Stimulated activated CD4-positive, alpha-beta T cell treated with anti-CD3 and anti-CD28 coated beads, Interleukin-4, amount 100 ng/mL, for 4 hours (primary cell): Measurements from ENCODE around the gene SNAPIN.

Source experiments
- DNase-seq, 2 experiments: peaks; one replicate each; pipeline ENCODE4 v3.0.0-alpha.2; 2020

The SNAPIN gene

DNA sequence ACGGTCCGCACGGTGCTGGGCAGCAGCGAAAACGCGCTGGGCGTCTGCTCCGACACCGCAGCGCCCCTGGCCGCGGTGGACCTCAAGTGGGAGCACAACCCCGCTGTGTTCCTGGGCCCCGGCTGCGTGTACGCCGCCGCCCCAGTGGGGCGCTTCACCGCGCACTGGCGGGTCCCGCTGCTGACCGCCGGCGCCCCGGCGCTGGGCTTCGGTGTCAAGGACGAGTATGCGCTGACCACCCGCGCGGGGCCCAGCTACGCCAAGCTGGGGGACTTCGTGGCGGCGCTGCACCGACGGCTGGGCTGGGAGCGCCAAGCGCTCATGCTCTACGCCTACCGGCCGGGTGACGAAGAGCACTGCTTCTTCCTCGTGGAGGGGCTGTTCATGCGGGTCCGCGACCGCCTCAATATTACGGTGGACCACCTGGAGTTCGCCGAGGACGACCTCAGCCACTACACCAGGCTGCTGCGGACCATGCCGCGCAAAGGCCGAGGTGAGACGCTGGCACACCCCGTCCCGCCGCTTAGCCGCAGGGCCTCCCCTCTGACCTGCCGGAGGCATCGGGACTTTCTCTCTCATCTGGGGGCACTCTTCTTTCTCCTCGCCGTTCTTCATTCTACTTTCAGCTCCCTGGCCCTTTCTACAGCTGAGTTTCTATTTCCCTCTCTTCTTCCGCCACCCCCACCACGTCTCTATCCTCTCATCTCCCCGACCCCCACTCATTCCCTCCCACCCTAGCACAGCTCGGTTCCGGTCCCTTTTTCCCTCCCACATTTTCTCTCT is 21.0 kb downstream of the SNAPIN start:
- DNase-seq = peak; percentile 30 to 34

DNA sequence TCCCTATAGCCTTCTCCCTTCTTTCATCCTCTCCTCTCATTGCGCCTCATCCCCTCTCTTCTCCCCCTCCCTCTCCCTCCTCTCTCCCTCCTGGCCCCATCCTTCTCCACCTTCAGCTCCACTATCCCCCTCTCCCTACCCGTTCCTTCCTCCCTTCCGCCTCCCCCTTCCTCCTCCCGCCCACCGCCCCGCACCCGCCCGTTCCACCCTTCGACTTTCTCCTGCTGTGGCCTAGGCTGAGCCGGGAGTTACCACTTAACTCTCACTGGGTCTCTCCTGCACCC is 21.6 kb downstream of the SNAPIN start:
- no peak for DNase-seq

DNA sequence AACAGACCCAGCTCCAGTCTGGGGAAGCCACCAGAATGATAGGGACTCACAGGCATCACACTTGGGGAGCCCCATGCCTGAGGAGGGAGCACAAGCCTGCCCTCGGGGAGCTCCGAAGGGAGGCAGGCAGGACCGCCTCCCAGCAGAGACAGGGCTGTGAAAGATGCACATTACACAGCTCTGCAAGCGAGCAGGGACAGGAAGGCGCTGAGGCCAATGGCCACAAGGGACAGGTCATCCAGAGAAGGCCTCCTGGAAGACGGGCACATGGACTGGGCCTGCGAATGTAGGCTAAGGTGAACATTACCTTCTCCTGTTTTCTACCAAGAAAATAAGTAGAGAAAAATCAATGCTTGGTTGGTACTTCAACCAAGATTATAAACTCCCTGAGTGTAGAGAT is 24.2 kb downstream of the SNAPIN start:
- no peak for DNase-seq

DNA sequence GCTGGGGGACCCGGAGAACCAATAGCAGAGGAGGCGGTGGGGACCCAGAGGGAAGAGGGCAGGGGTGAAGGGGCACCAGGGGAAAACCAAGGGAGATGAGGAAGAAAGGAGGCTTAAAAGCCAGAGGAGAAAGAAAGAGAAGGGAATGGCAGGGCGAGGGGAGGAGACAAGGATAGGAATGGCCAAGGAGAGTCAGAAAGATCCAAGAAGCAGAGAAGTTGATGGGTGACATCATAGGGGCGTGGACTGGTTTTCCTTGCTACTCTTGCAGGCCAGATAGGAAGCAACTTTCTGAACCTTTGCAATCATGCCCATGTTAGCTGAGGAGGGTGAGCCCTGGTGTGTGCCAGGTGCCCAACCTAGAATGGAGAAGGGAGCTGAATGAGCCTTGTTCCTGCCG is 25.4 kb downstream of the SNAPIN start:
- DNase-seq = no peak

DNA sequence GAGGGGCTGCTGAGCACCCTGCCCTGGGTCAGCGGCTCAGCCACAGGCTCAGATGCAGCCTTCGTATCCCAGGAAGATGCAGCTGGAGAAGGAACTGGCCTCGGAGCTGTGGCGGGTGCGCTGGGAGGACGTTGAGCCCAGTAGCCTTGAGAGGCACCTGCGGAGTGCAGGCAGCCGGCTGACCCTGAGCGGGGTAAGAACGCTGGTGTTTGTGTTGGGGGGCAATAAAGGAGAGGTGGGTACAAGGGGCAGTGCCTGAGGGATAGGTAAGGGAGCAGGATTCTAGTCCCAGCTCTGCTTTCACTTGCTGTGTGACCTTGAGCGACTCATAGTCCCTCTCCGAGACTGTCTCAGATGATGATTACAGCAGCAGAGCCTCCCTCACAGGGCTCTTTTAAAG is 26.4 kb downstream of the SNAPIN start:
- no peak for DNase-seq

DNA sequence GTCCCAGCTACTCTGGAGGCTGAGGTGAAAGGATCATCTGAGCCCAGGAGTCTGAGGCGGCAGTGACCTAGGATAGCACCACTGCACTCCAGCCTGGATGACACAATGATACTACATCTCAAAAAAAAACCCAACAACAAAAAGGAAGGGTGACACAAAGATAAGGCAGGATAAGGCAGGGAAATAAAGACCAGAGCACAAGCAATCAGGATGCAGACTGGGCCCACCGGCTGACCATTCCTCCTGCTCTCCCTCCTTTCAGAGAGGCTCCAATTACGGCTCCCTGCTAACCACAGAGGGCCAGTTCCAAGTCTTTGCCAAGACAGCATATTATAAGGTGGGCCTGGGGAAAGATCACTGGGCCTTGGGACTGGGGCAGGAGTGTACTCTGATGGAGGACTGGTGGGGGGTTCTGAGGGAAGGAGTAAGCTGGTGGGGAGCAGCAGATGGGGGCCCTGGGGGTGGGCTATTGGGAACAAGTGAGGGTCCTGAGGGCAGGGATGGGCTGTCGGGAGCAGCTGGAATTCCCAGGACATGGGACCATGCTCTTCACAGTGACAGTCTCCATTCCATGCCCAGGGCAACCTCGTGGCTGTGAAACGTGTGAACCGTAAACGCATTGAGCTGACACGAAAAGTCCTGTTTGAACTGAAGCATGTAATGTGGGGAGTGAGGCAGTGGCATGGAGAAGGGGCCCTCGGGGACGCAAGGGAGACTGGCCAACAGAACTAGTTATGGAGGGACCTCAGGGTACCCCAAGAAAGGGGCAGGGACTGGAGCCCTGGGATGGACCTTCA is 27.2 kb downstream of the SNAPIN start:
- DNase-seq = no peak

DNA sequence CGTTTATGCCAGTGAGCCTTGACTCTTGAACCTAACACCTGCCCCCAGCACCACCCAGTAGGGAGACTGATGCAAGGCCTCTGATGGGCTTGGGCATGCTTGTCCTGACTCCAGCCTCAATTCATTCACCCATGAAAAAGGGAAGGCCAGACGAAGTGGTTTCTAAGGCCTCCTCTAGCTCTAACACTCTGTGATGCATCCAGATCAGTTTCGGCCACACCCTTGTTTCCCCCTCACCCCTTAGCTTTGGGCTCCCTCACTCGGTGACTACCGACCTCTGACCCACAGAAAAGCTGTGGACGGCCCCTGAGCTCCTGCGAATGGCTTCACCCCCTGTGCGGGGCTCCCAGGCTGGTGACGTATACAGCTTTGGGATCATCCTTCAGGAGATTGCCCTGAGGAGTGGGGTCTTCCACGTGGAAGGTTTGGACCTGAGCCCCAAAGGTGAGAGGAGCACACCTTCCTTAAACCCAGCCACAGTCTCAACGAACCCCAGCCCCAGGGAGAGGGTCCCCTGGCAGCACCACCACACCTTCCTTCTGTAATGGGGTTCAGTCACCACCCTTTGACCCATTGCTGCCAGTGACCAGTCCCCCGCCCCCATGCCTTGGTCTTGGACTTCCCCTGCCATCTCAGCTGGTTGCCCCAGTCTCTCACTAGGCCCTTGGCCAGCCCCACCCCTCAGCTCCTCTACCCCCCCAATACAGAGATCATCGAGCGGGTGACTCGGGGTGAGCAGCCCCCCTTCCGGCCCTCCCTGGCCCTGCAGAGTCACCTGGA is 29.0 kb downstream of the SNAPIN start:
- no peak for DNase-seq

DNA sequence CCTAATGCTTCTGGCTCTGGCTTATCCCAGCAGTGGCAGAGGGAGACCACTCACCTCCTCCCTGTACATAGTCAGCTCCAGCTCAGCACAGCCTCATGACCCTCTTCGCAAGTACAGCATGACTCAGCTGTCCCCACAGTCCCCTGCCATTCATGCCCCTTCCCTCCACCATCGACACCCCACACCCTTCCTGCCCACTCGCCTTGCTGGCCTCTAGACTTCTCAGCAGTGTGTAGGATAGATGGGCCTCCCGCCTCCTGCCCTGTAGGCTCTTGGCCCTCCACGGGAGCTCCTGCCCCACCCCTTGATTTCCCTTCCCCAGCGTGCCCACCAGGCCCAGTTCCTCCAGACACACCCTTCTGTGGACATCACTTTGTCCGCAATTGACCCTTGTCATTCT is 29.8 kb downstream of the SNAPIN start:
- DNase-seq = no peak

DNA sequence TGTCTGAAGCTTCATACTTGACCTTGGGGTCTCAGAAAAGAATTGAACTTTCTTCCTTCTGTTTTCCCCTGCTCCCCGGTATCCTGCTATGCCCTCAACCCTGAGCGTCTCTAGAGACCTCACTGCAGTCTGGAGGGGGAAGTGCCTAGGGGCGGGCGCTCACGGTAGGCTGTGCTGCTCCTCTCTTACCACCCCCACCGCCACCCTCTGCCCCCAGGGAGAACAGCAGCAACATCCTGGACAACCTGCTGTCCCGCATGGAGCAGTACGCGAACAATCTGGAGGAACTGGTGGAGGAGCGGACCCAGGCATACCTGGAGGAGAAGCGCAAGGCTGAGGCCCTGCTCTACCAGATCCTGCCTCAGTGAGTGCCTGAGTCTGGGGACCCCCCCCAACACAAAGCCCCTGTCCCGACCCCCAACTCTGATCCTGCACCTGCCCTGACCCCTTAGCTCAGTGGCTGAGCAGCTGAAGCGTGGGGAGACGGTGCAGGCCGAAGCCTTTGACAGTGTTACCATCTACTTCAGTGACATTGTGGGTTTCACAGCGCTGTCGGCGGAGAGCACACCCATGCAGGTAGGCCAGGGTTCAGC is 30.3 kb downstream of the SNAPIN start:
- no peak for DNase-seq

DNA sequence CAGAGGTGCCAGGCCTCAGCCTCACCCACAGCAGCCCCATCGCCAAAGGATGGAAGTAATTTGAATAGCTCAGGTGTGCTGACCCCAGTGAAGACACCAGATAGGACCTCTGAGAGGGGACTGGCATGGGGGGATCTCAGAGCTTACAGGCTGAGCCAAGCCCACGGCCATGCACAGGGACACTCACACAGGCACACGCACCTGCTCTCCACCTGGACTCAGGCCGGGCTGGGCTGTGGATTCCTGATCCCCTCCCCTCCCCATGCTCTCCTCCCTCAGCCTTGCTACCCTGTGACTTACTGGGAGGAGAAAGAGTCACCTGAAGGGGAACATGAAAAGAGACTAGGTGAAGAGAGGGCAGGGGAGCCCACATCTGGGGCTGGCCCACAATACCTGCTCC is 35.0 kb downstream of the SNAPIN start:
- no peak for DNase-seq

DNA sequence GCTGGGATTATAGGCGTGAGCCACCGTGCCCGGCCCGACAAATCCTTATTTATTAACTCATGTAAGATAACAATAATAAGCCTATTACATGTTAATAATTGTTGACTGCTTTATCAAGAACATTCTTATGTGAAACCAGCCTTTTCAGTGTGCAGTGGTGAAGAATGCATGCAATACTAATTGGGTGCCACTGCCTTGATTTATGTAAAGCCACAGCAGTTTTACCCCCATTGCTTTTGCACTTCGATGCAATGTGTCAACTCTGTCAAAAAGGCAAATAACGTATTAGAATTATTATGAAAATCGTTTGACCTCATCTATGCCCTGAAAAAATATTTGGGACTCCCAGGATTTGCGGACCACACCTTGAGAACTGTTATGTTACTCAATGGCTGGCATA is 38.2 kb downstream of the SNAPIN start:
- no peak for DNase-seq

DNA sequence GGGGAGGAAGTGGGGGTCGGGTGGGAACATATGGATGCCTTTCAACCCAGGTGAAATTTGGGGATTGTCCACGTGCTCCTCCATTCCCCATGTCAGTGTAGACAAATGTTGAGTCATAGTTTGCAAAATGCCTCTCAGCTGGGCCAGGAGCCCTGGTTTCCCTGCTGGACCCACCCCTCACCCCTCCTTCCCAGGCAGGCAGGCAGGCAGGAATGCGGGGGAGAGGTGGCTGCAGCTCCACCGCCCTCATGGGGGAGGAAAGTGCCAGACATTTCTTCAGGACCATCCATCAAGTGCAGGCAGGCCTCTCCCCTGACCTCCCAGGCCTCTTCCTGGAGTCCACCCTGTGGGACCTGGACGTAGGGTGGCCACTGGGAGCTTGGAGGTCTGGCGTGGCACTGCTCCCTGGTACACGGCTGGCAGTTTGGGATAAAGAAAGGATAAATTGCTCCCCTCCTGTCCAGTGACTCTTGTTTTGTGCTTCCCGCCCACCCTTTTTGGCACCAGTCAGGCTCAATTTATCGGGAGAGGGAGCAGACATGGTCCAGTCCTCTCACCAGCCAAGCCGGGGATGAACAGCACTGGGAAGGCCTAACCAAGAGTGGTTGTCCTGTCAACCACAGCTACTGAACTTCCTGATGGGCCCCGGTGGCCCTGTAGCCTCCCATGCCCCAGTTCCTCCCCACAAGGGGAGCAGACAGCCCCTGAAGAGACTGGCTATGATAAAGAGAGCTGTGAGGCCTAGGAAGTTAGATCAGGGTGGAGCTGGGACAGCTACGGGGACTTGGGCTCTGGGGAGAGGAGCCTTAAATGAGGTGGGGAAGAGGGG is 38.9 kb downstream of the SNAPIN start:
- no peak for DNase-seq

DNA sequence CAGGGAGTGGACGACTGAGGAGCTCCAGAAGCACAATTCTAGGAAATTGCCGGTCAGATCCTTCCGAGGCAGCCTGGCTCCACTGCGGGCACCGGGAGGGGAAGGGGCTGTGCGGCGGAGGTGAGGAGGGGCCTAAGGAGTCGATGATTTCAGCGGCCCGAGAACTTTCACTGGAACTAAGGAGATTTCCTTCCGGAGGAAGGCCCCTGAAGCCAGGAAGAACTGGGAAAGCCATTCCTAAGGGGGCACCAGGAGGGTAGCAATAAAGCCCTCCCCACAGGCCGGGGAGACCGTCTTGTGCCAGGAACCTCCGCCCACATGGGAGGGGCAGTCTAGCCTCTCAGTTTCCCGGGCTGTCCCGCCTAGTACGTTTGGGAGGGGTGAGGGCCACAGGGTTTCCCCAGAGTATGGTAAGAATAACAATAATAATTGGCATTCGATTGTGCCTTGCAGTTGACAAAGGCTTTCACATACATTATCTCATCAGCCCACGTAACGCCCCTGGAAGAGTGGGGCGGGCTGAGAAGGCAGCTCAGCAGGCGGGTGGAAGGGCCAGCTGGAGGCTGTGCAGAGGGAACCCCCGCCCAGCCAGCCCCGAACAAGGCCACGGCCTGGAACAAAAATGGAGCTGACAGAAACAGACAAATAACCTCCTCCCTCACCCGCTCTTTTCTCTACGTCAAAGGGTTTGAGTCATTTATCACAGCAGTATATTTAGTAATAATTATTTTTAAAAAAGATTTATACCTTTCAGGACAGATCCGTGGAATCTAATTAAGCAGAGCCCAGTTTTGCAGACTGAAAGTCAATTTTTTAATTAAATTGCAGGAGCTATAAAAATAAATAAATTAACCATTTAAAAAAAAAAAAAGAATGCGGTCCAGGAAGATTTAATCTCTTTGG is 39.8 kb downstream of the SNAPIN start:
- DNase-seq = no peak

DNA sequence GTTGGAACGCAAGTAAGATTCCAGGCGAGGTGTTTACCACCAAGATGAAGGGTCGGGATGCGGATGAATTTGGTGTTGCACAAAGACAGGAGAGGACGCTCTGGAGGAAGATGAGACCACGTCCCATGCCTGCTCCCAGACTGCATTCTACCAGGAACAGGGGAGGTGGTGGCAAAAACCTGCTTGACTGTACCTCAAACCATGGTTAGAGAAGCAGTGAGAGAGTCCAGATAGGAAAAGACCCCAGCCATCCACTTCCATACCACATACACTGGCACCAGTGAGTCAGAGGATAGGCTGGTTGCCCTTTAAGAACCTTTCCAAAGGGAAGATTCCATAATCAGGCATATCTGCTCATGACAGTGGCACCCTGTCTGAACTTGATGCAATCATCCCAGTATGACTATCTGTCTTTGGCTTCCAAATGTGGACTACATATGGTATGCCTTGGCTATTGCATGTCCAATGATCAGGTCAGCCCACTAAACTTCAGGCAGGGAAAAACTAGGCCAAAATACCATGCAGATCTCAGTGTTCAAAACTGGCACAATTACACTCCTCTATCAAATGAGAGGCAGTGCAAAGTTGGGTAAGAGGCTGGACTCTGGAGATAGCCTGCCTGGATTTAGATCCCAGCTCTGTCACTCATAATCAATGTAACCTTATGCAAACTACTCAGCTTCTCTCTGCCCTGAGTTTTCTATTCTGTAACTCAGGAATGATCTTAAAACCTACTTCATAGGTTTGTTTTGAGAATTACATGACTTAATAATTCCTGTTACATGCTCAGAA is 40.6 kb downstream of the SNAPIN start:
- DNase-seq = no peak

DNA sequence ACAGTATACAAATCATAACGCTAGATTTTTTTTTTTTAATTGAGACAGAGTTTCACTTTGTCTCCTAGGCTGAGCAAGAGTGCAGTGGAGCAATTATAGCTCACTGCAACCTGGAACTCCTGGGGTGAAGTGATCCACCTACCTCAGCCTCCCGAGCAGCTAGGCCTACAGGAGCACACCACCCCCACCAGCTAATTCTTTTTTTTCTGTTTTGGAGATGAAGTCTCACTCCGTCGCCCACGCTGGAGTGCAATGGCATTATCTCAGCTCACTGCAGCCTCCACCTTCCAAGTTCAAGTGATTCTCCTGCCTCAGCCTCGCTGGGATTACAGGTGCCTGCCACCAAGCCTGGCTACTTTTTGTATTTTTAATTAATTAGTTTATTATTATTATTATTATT is 41.3 kb downstream of the SNAPIN start:
- no peak for DNase-seq

DNA sequence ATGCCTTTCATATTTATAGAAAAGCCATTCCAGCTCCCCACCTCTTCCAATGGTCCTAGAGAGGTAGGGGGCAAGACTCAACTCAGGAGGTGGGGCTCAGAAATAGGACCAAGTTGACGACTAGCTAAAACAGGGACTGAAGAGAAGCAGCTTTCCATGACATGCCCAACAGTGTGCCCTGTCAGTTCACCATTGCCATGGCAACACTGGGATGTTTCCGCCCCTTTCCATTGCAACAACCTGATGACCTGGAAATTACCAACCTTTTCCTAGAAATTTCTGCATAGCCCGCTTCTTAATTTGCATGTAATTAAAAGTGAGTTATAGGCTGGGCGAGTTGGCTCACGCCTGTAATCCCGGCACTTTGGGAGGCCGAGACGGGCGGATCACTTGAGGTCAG is 47.0 kb downstream of the SNAPIN start:
- no peak for DNase-seq

DNA sequence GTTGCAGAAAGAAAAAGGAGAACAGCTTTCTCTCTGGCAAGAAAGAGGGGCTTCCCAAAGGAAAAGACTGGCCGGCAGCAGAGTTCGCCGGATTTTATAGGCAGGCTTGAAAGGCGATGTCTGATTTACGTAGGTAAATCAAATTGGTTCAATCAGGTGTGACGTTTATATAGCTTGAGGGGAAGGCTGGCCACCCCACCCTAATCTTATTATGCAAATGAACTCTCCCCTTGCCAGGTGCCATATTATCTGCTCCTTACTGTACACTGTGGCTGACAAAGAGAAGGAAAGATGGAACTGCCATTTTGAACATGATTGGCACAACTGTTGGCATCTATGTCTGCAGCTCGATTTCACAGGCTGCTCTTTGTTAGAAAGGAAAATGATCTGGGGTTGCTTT is 52.5 kb downstream of the SNAPIN start:
- no peak for DNase-seq
